H7 (cell line): Measurements from ENCODE around the gene PCSK9. TPM values are rescaled to one million over a fixed set of nuclear protein-coding genes. Genes with fewer than 3 reads are reported as not detected.

ENCODE experiments used
- DNase-seq: peaks from one replicate; pipeline ENCODE4 v3.0.0; 2012
- H3K27me3 ChIP-seq: 2 replicates; pipeline ENCODE4 v1.6.0; 2011; ENCODE audit warnings: mild to moderate bottlenecking, low read length; ENCODE audit not compliant: control insufficient read depth, insufficient read depth
- H3K36me3 ChIP-seq: replicated peaks from 2 replicates; pipeline ENCODE4 v1.5.1; 2011; ENCODE audit warnings: low read length; ENCODE audit not compliant: control insufficient read depth, insufficient read depth
- H3K4me3 ChIP-seq: 2 replicates; pipeline ENCODE4 v1.5.1; 2011; ENCODE audit warnings: low read depth, mild to moderate bottlenecking, control low read depth, low read length, moderate library complexity; ENCODE audit not compliant: insufficient read depth
- total RNA-seq: library from RNA; depleted of rRNA; stranded (reverse); fragments of >200 nt; shearing (Covaris generic); gene quantifications from 2 replicates; pipeline ENCODE4 v1.2.3, GENCODE V29; 2014

Gene PCSK9
- total RNA-seq, 1 experiment from 2014 or later: 103 TPM

GRCh38 chr1:55064861-55065263 is 25.5 kb downstream of the PCSK9 start:
- no peaks in the 10 kb centered on the region for H3K27me3 ChIP-seq
- DNase-seq: no peak
- peaks cover 6% of the 10 kb centered on the region for H3K36me3 ChIP-seq
- no peak overlapping the region for H3K4me3 ChIP-seq

GRCh38 chr1:55065648-55066047 is 26.3 kb downstream of the PCSK9 start:
- DNase-seq: no peak
- Histone ChIP-seq H3K27me3 (no peaks in the 10 kb centered on the region), H3K36me3 (peaks cover 7% of the 10 kb centered on the region)

GRCh38 chr1:55067022-55067778 is 27.9 kb downstream of the PCSK9 start:
- DNase-seq: no peak
- Histone ChIP-seq H3K36me3 (peaks cover 19% of the 10 kb centered on the region), H3K27me3 (no peaks in the 10 kb centered on the region), H3K4me3 (no peak overlapping the region)

More at GRCh38 chr1:55065648-55066047, 26.3 kb downstream of the PCSK9 start:
- H3K4me3 ChIP-seq: no peak overlapping the region

GRCh38 chr1:55067914-55068313 is 28.6 kb downstream of the PCSK9 start:
- Histone ChIP-seq H3K27me3 (no peaks in the 10 kb centered on the region), H3K4me3 (no peak overlapping the region), H3K36me3 (peaks cover 19% of the 10 kb centered on the region)
- no peak for DNase-seq

- no peak for DNase-seq
- peaks cover 21% of the 10 kb centered on the region for H3K36me3 ChIP-seq
- H3K27me3 ChIP-seq: no peaks in the 10 kb centered on the region
- H3K4me3 ChIP-seq: no peak overlapping the region
Measured at GRCh38 chr1:55068638-55069037, 29.3 kb downstream of the PCSK9 start.

- DNase-seq: no peak
- H3K27me3 ChIP-seq: no peaks in the 10 kb centered on the region
- peaks cover 21% of the 10 kb centered on the region for H3K36me3 ChIP-seq
- H3K4me3 ChIP-seq: no peak overlapping the region
Measured at GRCh38 chr1:55069280-55069679, 29.9 kb downstream of the PCSK9 start.

- Histone ChIP-seq H3K27me3 (no peaks in the 10 kb centered on the region), H3K36me3 (peaks cover 21% of the 10 kb centered on the region), H3K4me3 (no peak overlapping the region)
- no peak for DNase-seq
Measured at GRCh38 chr1:55070293-55071164, 31.2 kb downstream of the PCSK9 start.

- H3K27me3 ChIP-seq: no peaks in the 10 kb centered on the region
- peak; percentile 69 for DNase-seq
- H3K4me3 ChIP-seq: no peak overlapping the region
- peaks cover 21% of the 10 kb centered on the region for H3K36me3 ChIP-seq
Measured at GRCh38 chr1:55071477-55071876, 32.1 kb downstream of the PCSK9 start.

GRCh38 chr1:55073187-55073916 is 34.0 kb downstream of the PCSK9 start:
- DNase-seq: no peak
- Histone ChIP-seq H3K27me3 (no peaks in the 10 kb centered on the region), H3K4me3 (no peak overlapping the region), H3K36me3 (peaks cover 17% of the 10 kb centered on the region)

GRCh38 chr1:55074455-55074854 is 35.1 kb downstream of the PCSK9 start:
- no peak for DNase-seq
- Histone ChIP-seq H3K36me3 (peaks cover 15% of the 10 kb centered on the region), H3K27me3 (no peaks in the 10 kb centered on the region), H3K4me3 (no peak overlapping the region)

- DNase-seq: no peak
- peaks cover 10% of the 10 kb centered on the region for H3K36me3 ChIP-seq
- no peak overlapping the region for H3K4me3 ChIP-seq
- no peaks in the 10 kb centered on the region for H3K27me3 ChIP-seq
Measured at GRCh38 chr1:55076356-55076755, 37.0 kb downstream of the PCSK9 start.

- no peak for DNase-seq
- no peaks in the 10 kb centered on the region for H3K27me3 ChIP-seq
- H3K4me3 ChIP-seq: no peak overlapping the region
- peaks cover 3% of the 10 kb centered on the region for H3K36me3 ChIP-seq
Measured at GRCh38 chr1:55078470-55078869, 39.1 kb downstream of the PCSK9 start.

GRCh38 chr1:55079651-55080050 is 40.3 kb downstream of the PCSK9 start:
- Histone ChIP-seq H3K4me3 (no peak overlapping the region), H3K36me3 (peaks cover 4% of the 10 kb centered on the region), H3K27me3 (no peaks in the 10 kb centered on the region)
- DNase-seq: no peak

- peaks cover 11% of the 10 kb centered on the region for H3K36me3 ChIP-seq
- no peak for DNase-seq
- no peaks in the 10 kb centered on the region for H3K27me3 ChIP-seq
- H3K4me3 ChIP-seq: no peak overlapping the region
Measured at GRCh38 chr1:55081188-55081904, 42.0 kb downstream of the PCSK9 start.
